H1 (cell line): Measurements from ENCODE around the gene MNS1. TPM values are rescaled to one million over a fixed set of nuclear protein-coding genes. Genes with fewer than 3 reads are reported as not detected.

Source experiments
- ATF2 ChIP-seq: IDR thresholded peaks from 2 replicates; pipeline ENCODE4 v1.6.1; 2012; ENCODE audit warnings: low read length, inconsistent platforms
- CHD1 ChIP-seq: IDR thresholded peaks from 2 replicates; pipeline ENCODE4 v1.6.1; 2012; ENCODE audit warnings: low read depth, low read length, improper control_type of control experiment
- KDM4A ChIP-seq: IDR thresholded peaks from one replicate; pipeline ENCODE4 v1.7.1; 2012; ENCODE audit warnings: low read depth, mild to moderate bottlenecking, moderate library complexity, low read length, inconsistent platforms; ENCODE audit not compliant: severe bottlenecking
- RXRA ChIP-seq: IDR thresholded peaks from 2 replicates; pipeline ENCODE4 v1.6.1; 2011; ENCODE audit warnings: low read depth, mild to moderate bottlenecking, low read length, moderate library complexity; ENCODE audit not compliant: insufficient read depth
- SIX5 ChIP-seq: IDR thresholded peaks from 2 replicates; pipeline ENCODE4 v1.6.1; 2011; ENCODE audit warnings: mild to moderate bottlenecking, low read depth, low read length
- TAF1 ChIP-seq: IDR thresholded peaks from 2 replicates; pipeline ENCODE4 v1.6.1; 2011; ENCODE audit warnings: mild to moderate bottlenecking, low read depth, low read length
- polyA plus RNA-seq, 7 experiments: library from polyadenylated mRNA; depleted of rRNA in 3 of 7; stranded (reverse) in 5 of 7; unstranded in 2 of 7; fragments of >200 nt in 5 of 7; fragments of 200-250 nt in 2 of 7; gene quantifications; 1 replicate in 5 of 7; 2 replicates in 1 of 7; 4 replicates in 1 of 7; pipeline versions ENCODE4 v1.2.1 to v1.2.3, GENCODE V29; 2011 to 2013; ENCODE audit warnings: missing spikeins in 2 of 7, mixed read lengths in 2 of 7
- total RNA-seq: library from RNA; stranded (reverse); fragmentation: NEBNext Ultra II Directional; extraction: Animal tissue kit (Norgen Biotek cat#: 25700); gene quantifications from 2 replicates; pipeline ENCODE4 v1.2.1, GENCODE V29; 2021

Gene MNS1
- total and polyA plus RNA-seq, 2 of the 8 experiments (the other 6 are each of a cell fraction or from before 2014, with no cell fraction given) = 0.57 TPM; not detected in 1

DNA sequence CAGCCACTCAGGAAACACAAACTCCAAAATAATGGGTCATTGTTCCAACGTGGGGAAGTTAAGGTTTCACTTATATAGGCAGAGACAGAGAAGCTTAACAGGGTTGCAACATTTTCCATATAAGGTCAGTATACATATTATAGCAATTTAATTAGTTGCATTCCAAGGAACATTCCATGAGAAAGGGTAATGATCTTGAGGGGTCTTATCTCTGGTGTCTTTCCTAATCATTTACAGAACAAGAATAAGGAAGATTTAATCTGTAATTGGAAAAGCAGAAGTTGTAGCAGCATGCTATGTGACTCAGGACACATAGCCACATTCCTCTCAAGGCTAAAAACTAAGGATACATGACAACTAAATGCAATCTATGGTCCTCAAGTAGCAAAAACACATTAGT, 4.9 kb downstream of the MNS1 start (continued):
- TF ChIP-seq ATF2 (no peak), TAF1 (no peak), SIX5 (no peak), RXRA (no peak), CHD1 (no peak), KDM4A (no peak)
